Ascending aorta (tissue), 2 donors: ENCODE results near the gene SHF. TPM values are rescaled to one million over a fixed set of nuclear protein-coding genes. Genes with fewer than 3 reads are reported as not detected.

Experiments used
- DNase-seq, 2 donors: peaks; one replicate each; pipeline ENCODE4 v3.0.0-alpha.2; 2019; ENCODE audit warnings: low spot score in 2 of 2
- H3K27ac ChIP-seq, 2 donors: fragments of 200-600 bp; sonication (generic); one replicate each; pipeline ENCODE4 v1.5.1; 2016 to 2017; ENCODE audit warnings: mild to moderate bottlenecking in 1 of 2
- H3K27me3 ChIP-seq: fragments of 200-600 bp; sonication (generic); one replicate; pipeline ENCODE4 v1.5.1; 2017
- H3K36me3 ChIP-seq, 2 donors: fragments of 200-600 bp; sonication (generic); one replicate each; pipeline ENCODE4 v1.5.1; 2016
- H3K4me1 ChIP-seq, 2 donors: fragments of 200-600 bp; sonication (generic); one replicate each; pipeline ENCODE4 v1.5.1; 2016 to 2017; ENCODE audit warnings: mild to moderate bottlenecking in 1 of 2
- H3K4me3 ChIP-seq, 2 donors: fragments of 200-600 bp; sonication (generic); one replicate each; pipeline ENCODE4 v1.5.1; 2016 to 2017; ENCODE audit warnings: mild to moderate bottlenecking in 1 of 2
- H3K9me3 ChIP-seq, 2 donors: fragments of 200-600 bp; sonication (generic); one replicate each; pipeline ENCODE4 v1.5.1; 2016
- intact Hi-C: fragments of 100-400 bp; cut with DNase I; formaldehyde crosslinking; loops from one replicate; pipeline ENCODE4 v1.15.1; 2023
- total RNA-seq: library from RNA; depleted of rRNA; stranded (reverse); fragments of >200 nt; gene quantifications from one replicate; pipeline ENCODE4 v1.1.0, GENCODE V29; 2016
- TF ChIP-seq, protein P1 (sequence below), 3 experiments: fragments of 200-600 bp in 2 of 3; fragments of 450-650 bp in 1 of 3; sonication (generic) in 2 of 3; IDR thresholded peaks; one replicate each; pipeline ENCODE4 v1.5.1; 2016 to 2019; ENCODE audit warnings: antibody characterized with exemption in 3 of 3, mild to moderate bottlenecking in 1 of 3, moderate library complexity in 1 of 3

The SHF gene
- total RNA-seq, 1 donor from 2014 or later, result 75.0 TPM

DNA sequence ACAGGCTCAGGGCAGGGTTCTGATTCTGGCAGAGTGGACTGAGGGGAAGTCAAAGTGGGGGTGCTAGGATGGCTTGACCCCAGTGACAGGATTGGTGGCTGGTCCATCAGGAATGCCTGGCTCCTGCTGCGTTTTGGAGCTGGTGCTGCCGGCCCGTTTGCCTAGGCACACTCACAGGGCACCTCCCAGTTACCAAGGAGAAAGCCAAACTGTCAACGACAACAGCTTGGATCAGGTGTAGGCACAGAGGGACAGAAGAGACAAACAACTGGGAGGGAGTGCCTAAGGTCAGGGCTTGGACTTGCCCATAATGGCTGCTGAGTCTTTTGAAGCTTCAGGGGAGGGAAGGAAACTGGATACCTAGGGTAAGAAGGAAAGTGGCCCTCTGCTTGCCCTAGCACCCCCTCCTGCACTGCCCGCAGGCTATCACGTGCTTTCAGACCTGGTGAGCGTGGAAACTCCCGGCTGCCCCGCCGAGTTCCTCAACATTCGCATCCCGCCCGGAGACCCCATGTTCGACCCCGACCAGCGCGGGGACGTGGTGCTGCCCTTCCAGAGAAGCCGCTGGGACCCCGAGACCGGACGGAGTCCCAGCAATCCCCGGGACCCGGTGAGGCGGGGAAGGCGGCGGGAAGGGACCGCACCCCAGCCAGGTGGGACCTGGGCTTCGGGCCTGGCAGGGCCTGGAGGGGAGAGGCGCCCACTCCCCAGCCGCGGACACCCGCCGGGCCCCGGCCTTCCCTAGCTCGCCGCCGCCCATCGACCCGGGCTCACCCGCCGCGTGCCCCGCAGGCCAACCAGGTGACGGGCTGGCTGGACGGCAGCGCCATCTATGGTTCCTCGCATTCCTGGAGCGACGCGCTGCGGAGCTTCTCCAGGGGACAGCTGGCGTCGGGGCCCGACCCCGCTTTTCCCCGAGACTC, 52.8 kb downstream of the SHF start:
- intact Hi-C loops, result no loop called here
- DNase-seq, result no peak
- peaks cover 0 to 4% of the 10 kb centered on the region in 2 donors for H3K4me1 ChIP-seq
- peaks cover 11% of the 10 kb centered on the region for H3K27me3 ChIP-seq
- H3K27ac ChIP-seq, result no peak overlapping the region
- H3K4me3 ChIP-seq, result peak overlapping the region; percentile 21 to 31
- no peaks in the 10 kb centered on the region for H3K9me3 ChIP-seq
- no peaks in the 10 kb centered on the region for H3K36me3 ChIP-seq
- TF ChIP-seq, protein P1, sequence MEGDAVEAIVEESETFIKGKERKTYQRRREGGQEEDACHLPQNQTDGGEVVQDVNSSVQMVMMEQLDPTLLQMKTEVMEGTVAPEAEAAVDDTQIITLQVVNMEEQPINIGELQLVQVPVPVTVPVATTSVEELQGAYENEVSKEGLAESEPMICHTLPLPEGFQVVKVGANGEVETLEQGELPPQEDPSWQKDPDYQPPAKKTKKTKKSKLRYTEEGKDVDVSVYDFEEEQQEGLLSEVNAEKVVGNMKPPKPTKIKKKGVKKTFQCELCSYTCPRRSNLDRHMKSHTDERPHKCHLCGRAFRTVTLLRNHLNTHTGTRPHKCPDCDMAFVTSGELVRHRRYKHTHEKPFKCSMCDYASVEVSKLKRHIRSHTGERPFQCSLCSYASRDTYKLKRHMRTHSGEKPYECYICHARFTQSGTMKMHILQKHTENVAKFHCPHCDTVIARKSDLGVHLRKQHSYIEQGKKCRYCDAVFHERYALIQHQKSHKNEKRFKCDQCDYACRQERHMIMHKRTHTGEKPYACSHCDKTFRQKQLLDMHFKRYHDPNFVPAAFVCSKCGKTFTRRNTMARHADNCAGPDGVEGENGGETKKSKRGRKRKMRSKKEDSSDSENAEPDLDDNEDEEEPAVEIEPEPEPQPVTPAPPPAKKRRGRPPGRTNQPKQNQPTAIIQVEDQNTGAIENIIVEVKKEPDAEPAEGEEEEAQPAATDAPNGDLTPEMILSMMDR (IDR thresholded peaks at IDR 0.05), result peak in 1 of 3 experiments; percentile 25

DNA sequence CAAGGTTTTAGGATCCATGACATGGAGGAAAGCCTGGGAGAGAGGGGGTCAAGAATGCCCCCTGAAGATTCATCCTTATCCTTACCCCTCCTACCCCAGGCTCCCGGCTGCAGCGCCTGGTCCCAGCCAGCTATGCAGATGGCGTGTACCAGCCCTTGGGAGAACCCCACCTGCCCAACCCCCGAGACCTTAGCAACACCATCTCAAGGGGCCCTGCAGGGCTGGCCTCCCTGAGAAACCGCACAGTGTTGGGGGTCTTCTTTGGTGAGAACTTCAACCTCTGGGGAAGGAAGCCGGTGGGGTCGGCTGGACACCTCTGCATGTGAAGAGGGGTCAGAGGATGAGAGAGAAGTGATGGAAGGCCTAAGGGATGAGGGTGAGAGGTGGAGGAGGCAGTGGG, 53.7 kb downstream of the SHF start:
- H3K4me3 ChIP-seq, result no peak overlapping the region
- H3K9me3 ChIP-seq, result no peaks in the 10 kb centered on the region
- TF ChIP-seq, protein P1 (IDR thresholded peaks at IDR 0.05), result no peak
- no peaks in the 10 kb centered on the region for H3K36me3 ChIP-seq
- H3K27ac ChIP-seq, result no peak overlapping the region
- intact Hi-C loops, result no loop called here
- peaks cover 14% of the 10 kb centered on the region for H3K27me3 ChIP-seq
- no peak for DNase-seq
- peaks cover 0 to 4% of the 10 kb centered on the region in 2 donors for H3K4me1 ChIP-seq

DNA sequence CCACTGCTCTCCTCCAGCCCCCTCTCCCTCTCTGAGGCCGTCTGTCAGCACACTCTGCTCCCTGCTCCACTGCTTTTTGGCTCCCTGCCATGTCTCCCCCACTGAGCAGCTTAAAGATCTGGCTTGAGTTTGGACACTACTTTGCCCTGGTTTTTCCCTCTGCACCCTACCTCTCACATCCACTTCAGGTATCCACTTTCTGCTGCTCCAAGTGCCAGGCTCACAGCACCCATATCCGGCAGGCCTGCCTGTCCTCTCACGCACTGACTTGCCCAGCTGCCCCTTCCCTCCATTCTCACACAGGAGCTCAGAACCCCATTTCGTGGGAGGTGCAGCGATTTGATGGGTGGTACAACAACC, 54.2 kb downstream of the SHF start:
- DNase-seq, result no peak
- peaks cover 14% of the 10 kb centered on the region for H3K27me3 ChIP-seq
- TF ChIP-seq, protein P1 (IDR thresholded peaks at IDR 0.05), result no peak
- H3K27ac ChIP-seq, result no peak overlapping the region
- no peak overlapping the region for H3K4me3 ChIP-seq
- H3K9me3 ChIP-seq, result no peaks in the 10 kb centered on the region
- H3K4me1 ChIP-seq, result peaks cover 0 to 4% of the 10 kb centered on the region in 2 donors
- H3K36me3 ChIP-seq, result no peaks in the 10 kb centered on the region
- intact Hi-C loops, result no loop called here

DNA sequence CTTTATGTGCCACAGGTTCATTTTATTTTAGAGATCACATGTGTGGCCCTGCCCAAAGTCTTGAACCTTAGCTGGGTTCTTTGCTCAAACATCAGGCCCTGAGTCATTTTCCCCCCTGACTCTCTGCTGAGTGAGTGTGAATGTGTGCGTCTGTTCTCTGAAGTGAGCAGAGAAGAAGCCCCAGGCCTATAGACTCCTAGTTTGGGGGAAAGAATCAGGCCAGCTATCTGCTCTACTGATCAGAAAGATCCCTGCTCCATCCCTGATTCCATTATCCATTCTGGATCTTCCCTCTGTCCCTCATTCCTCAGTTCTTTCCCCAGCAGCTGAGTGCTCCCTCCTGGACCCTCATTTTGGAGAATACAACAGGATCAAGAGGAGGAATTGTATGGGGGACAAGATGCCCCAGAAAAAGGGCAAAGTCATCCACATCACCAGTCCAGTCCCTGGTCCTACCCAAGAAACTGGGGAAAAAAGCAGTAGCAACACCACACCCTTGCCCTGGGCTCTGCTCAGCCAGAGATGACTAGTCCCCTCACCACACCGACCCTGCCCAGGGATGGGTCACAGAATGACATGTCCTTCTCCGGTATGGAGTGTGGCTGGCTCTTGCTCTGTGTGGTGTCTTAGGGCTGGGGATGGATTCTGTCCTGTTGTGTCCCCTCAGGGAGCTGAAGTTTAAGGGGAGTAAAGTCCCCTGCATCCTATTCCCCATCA, 54.8 kb downstream of the SHF start:
- peaks cover 0 to 4% of the 10 kb centered on the region in 2 donors for H3K4me1 ChIP-seq
- no peak overlapping the region for H3K27ac ChIP-seq
- no peaks in the 10 kb centered on the region for H3K9me3 ChIP-seq
- H3K36me3 ChIP-seq, result no peaks in the 10 kb centered on the region
- peaks cover 14% of the 10 kb centered on the region for H3K27me3 ChIP-seq
- DNase-seq, result no peak
- intact Hi-C loops, result no loop called here
- TF ChIP-seq, protein P1 (IDR thresholded peaks at IDR 0.05), result no peak
- no peak overlapping the region for H3K4me3 ChIP-seq

DNA sequence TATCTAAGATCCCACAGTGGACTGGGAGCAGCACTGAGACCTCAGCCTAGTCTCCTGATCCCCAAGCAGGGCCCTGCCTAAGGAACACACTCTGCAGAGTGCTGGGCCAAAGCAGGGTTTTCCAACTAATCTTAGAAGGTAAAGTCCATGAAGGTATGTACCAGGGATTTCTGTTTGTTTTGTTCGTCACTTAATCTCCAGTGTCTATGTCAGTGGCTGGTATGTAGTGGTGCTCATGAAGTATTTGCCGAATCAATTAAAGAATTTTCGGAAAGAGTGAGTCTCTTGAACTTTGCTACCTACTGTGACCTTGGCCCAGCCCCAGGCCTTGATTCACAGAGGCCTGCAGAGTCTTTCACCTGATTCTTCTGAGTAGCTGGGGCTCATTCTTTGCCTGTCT, 56.3 kb downstream of the SHF start:
- peaks cover 14% of the 10 kb centered on the region for H3K27me3 ChIP-seq
- H3K4me3 ChIP-seq, result no peak overlapping the region
- no peak for DNase-seq
- H3K4me1 ChIP-seq, result peaks cover 0 to 4% of the 10 kb centered on the region in 2 donors
- no peak overlapping the region for H3K27ac ChIP-seq
- H3K9me3 ChIP-seq, result no peaks in the 10 kb centered on the region
- intact Hi-C loops, result no loop called here
- TF ChIP-seq, protein P1 (IDR thresholded peaks at IDR 0.05), result no peak
- no peaks in the 10 kb centered on the region for H3K36me3 ChIP-seq
